Endothelial cell of umbilical vein (primary cell): Measurements from ENCODE around the gene RASGRP1. TPM values are rescaled to one million over a fixed set of nuclear protein-coding genes. Genes with fewer than 3 reads are reported as not detected.

Experiments
- BruUV-seq: library from RNA; stranded (reverse); fragments of 400-500 nt; replicated peaks from 2 replicates; lab custom pipeline; 2021; lab: Mats Ljungman, UMichigan
- CTCF ChIA-PET: fragments of 300-600, 350-600 bp; sonication (Branson Sonifier 250); formaldehyde crosslinking; loops from one replicate; lab custom pipeline; 2021; ENCODE audit warnings: antibody characterized with exemption, inconsistent platforms; lab: Charles Lee
- POLR2A ChIA-PET: fragments of 300-600, 350-600 bp; sonication (Branson Sonifier 250); formaldehyde crosslinking; loops from one replicate; lab custom pipeline; 2021; ENCODE audit warnings: antibody characterized with exemption, inconsistent platforms; lab: Charles Lee
- DNase-seq: peaks from one replicate; pipeline ENCODE4 v3.0.0-alpha.2; 2011; ENCODE audit warnings: low read depth, low spot score
- FAIRE-seq: peaks from 2 replicates; lab custom pipeline; 2011; peaks lifted over from hg19 to GRCh38; lab: Jason Lieb, UNC
- H2AFZ ChIP-seq: 2 replicates; pipeline ENCODE4 v1.6.0; 2012; ENCODE audit warnings: low read depth, low read length, control low read depth, inconsistent platforms
- H3K27ac ChIP-seq: 2 replicates; pipeline ENCODE4 v1.5.1; 2011; ENCODE audit warnings: low read depth, mild to moderate bottlenecking, control low read depth, low read length, moderate library complexity; ENCODE audit not compliant: insufficient read depth
- H3K27me3 ChIP-seq, 2 experiments: 2 replicates each; pipeline versions ENCODE4 v1.6.0 to v1.6.1; 2011; ENCODE audit warnings: low read length in 2 of 2, mixed read lengths in 1 of 2; ENCODE audit not compliant: control insufficient read depth in 2 of 2, insufficient read depth in 2 of 2
- H3K36me3 ChIP-seq, 2 experiments: 2 replicates in 1 of 2; 3 replicates in 1 of 2; pipeline ENCODE4 v1.5.1; 2011; ENCODE audit warnings: low read length in 2 of 2, mild to moderate bottlenecking in 1 of 2, moderate library complexity in 1 of 2; ENCODE audit not compliant: control insufficient read depth in 2 of 2, insufficient read depth in 2 of 2; ENCODE audit errors: extremely low read depth in 1 of 2
- H3K4me1 ChIP-seq: 3 replicates; pipeline ENCODE4 v1.5.1; 2011; ENCODE audit warnings: mild to moderate bottlenecking, low read length; ENCODE audit not compliant: control insufficient read depth, insufficient read depth; ENCODE audit errors: extremely low read depth
- H3K4me2 ChIP-seq: 2 replicates; pipeline ENCODE4 v1.6.1; 2011; ENCODE audit warnings: low read length, control low read depth, mixed read lengths; ENCODE audit not compliant: insufficient read depth
- H3K4me3 ChIP-seq, 3 experiments: fragments of 200-600 bp in 1 of 3; sonication (generic), shearing (Covaris generic) in 1 of 3; replicated peaks in 1 of 3; 2 replicates each; pipeline ENCODE4 v1.5.1; 2011 to 2016; ENCODE audit warnings: control low read depth in 3 of 3, low read length in 3 of 3, mild to moderate bottlenecking in 2 of 3, inconsistent platforms in 1 of 3, low read depth in 1 of 3, moderate library complexity in 1 of 3; ENCODE audit not compliant: insufficient read depth in 1 of 3
- H3K79me2 ChIP-seq: 2 replicates; pipeline ENCODE4 v1.6.0; 2012; ENCODE audit warnings: low read length, inconsistent platforms; ENCODE audit not compliant: control insufficient read depth, insufficient read depth
- H3K9ac ChIP-seq: replicated peaks from 2 replicates; pipeline ENCODE3; 2011; ENCODE audit warnings: low read length, control low read depth; ENCODE audit not compliant: insufficient read depth; ENCODE audit errors: extremely low read depth
- H3K9me1 ChIP-seq: replicated peaks from 3 replicates; pipeline ENCODE4 v1.6.0; 2011; ENCODE audit warnings: mild to moderate bottlenecking, low read length; ENCODE audit not compliant: control insufficient read depth, insufficient read depth; ENCODE audit errors: extremely low read depth
- H3K9me3 ChIP-seq: replicated peaks from 2 replicates; pipeline ENCODE4 v1.5.1; 2012; ENCODE audit warnings: low read length, inconsistent platforms; ENCODE audit not compliant: control insufficient read depth, insufficient read depth
- H4K20me1 ChIP-seq: replicated peaks from 2 replicates; pipeline ENCODE3; 2011; ENCODE audit warnings: mild to moderate bottlenecking, low read length; ENCODE audit not compliant: control insufficient read depth, insufficient read depth; ENCODE audit errors: extremely low read depth
- EZH2 ChIP-seq: IDR thresholded peaks from 2 replicates; pipeline ENCODE4 v1.6.1; 2012; ENCODE audit warnings: borderline replicate concordance, low read depth, mild to moderate bottlenecking, moderate library complexity, low read length, inconsistent platforms; ENCODE audit not compliant: severe bottlenecking
- FOS ChIP-seq: IDR thresholded peaks from 2 replicates; pipeline ENCODE4 v1.6.1; 2011; ENCODE audit warnings: mild to moderate bottlenecking, low read length, moderate library complexity, borderline replicate concordance; ENCODE audit not compliant: insufficient read depth
- GATA2 ChIP-seq: IDR thresholded peaks from 2 replicates; pipeline ENCODE4 v1.7.0; 2011; ENCODE audit warnings: low read depth, mild to moderate bottlenecking, moderate library complexity, mixed read lengths, low read length; ENCODE audit not compliant: insufficient read length, insufficient read depth
- JUN ChIP-seq: IDR thresholded peaks from 2 replicates; pipeline ENCODE4 v1.6.1; 2011; ENCODE audit warnings: borderline replicate concordance, low read depth; ENCODE audit not compliant: insufficient read length, insufficient read depth
- MYC ChIP-seq: IDR thresholded peaks from one replicate; pipeline ENCODE4 v1.6.1; 2011; ENCODE audit warnings: mild to moderate bottlenecking, low read depth, low read length
- POLR2A ChIP-seq: IDR thresholded peaks from 2 replicates; pipeline ENCODE4 v1.6.1; 2012; ENCODE audit warnings: low read depth, mild to moderate bottlenecking, control low read depth, low read length
- POLR2AphosphoS5 ChIP-seq: IDR thresholded peaks from 2 replicates; pipeline ENCODE4 v1.6.1; 2012; ENCODE audit warnings: low read depth, mild to moderate bottlenecking, control low read depth, low read length, moderate library complexity; ENCODE audit not compliant: insufficient read depth
- dilution Hi-C: fragments of 300-500 bp; cut with MboI; formaldehyde crosslinking; loops from one replicate; pipeline ENCODE4 v1.15.0; 2019; ENCODE audit warnings: low sequenced_read_pairs; ENCODE audit not compliant: extremely low pct_ligation_motif_present
- intact Hi-C: fragments of 100-400 bp; cut with micrococcal nuclease; formaldehyde crosslinking; loops from one replicate; pipeline ENCODE4 v1.10.0; 2022
- polyA plus RNA-seq, 4 experiments: library from polyadenylated mRNA; depleted of rRNA in 3 of 4; stranded (reverse) in 3 of 4; unstranded in 1 of 4; fragments of >200 nt; gene quantifications; 2 replicates each; pipeline versions ENCODE4 v1.2.1 to v1.2.3, GENCODE V29; 2011 to 2012; ENCODE audit warnings: missing spikeins in 1 of 4
- total RNA-seq: library from RNA; stranded (reverse); gene quantifications from 2 replicates; pipeline ENCODE4 v1.2.3, GENCODE V29; 2021
- TF ChIP-seq, protein P1 (sequence below): IDR thresholded peaks from 2 replicates; pipeline ENCODE4 v1.6.1; 2011; ENCODE audit not compliant: insufficient read depth, insufficient read length
- TF ChIP-seq, protein P2 (sequence below), 2 donors: IDR thresholded peaks; 1 replicate in 1 of 2; 2 replicates in 1 of 2; pipeline ENCODE4 v1.5.1; 2011; ENCODE audit warnings: low read length in 2 of 2, mild to moderate bottlenecking in 2 of 2, moderate library complexity in 2 of 2, control low read depth in 1 of 2, inconsistent platforms in 1 of 2, low read depth in 1 of 2; ENCODE audit not compliant: insufficient read depth in 1 of 2; ENCODE audit errors: extremely low read depth in 1 of 2

RASGRP1 gene
- total and polyA plus RNA-seq, 2 donors (not counting 3 experiments of a cell fraction or from before 2014, with no cell fraction given): 0.15 to 0.38 TPM

DNA sequence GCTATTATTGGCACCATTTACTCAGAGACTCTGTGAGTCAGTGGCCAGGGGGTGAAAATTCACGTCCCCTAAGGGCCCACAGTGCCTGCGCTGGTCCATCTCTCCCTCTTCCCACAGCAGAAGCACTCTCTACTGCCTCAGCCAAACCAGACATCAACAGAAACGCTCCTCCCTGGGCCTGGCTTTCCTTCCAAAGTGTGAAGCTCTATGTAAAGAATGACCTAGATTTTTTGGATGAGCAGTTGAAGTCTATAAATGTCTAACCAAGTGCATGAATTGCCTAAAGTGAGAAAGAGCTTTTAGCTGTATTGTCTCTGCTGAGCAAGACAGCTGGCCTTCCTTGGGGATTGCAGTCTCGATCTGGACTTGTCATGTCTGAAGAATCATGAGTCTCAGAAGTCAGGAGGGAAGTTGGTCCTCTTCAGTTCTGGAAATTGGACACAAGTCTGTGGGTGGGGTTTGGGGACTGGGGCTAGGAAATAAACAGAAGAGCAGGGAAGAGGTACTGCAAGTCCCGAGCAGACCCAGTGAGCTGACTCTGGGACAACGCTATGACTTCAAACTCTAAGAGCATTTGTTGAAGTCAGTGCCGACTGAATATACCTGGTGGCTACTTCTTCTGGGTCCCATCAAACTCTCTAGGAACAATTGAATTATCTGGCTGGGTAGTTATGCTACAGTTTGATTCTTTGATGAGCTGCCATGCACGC, 29.0 kb downstream of the RASGRP1 start:
- Histone ChIP-seq H3K27me3 (peaks cover 12 to 20% of the 10 kb centered on the region in 2 experiments), H3K9ac (no peak overlapping the region), H3K9me1 (no peaks in the 10 kb centered on the region), H4K20me1 (no peaks in the 10 kb centered on the region), H3K27ac (no peak overlapping the region), H2AFZ (no peak overlapping the region), H3K36me3 (no peaks in the 10 kb centered on the region), H3K9me3 (no peaks in the 10 kb centered on the region), H3K79me2 (no peaks in the 10 kb centered on the region), H3K4me2 (no peak overlapping the region), H3K4me3 (no peak overlapping the region), H3K4me1 (no peaks in the 10 kb centered on the region)
- no peak for FAIRE-seq
- DNase-seq: no peak
- dilution Hi-C loops (no loop called here), intact Hi-C loops (no loop called here)
- ChIA-PET POLR2A (no interaction called here), CTCF (interaction anchor here (1.3 to 2.9 kb wide), 2 partner anchors 28 to 30 kb away, joined by 4 to 14 read pairs; partner anchors contain the start of gene RASGRP1)
- no TSS peak for BruUV-seq
- TF ChIP-seq GATA2 (no peak), FOS (no peak), EZH2 (no peak), POLR2AphosphoS5 (no peak), JUN (no peak), MYC (no peak), POLR2A (no peak)
- TF ChIP-seq, protein P1, sequence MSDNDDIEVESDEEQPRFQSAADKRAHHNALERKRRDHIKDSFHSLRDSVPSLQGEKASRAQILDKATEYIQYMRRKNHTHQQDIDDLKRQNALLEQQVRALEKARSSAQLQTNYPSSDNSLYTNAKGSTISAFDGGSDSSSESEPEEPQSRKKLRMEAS: no peak
- TF ChIP-seq, protein P2, sequence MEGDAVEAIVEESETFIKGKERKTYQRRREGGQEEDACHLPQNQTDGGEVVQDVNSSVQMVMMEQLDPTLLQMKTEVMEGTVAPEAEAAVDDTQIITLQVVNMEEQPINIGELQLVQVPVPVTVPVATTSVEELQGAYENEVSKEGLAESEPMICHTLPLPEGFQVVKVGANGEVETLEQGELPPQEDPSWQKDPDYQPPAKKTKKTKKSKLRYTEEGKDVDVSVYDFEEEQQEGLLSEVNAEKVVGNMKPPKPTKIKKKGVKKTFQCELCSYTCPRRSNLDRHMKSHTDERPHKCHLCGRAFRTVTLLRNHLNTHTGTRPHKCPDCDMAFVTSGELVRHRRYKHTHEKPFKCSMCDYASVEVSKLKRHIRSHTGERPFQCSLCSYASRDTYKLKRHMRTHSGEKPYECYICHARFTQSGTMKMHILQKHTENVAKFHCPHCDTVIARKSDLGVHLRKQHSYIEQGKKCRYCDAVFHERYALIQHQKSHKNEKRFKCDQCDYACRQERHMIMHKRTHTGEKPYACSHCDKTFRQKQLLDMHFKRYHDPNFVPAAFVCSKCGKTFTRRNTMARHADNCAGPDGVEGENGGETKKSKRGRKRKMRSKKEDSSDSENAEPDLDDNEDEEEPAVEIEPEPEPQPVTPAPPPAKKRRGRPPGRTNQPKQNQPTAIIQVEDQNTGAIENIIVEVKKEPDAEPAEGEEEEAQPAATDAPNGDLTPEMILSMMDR (IDR thresholded peaks at IDR 0.05; ENCODE audit: extremely low read depth in 1 of 2, insufficient read depth in 1 of 2, low read depth in 1 of 2, low read length in 2 of 2): no peak
